Activated CD8-positive, alpha-beta T cell treated with anti-CD3 and anti-CD28 coated beads for 36 hours (primary cell): ENCODE results near the gene NPM1. TPM values are rescaled to one million over a fixed set of nuclear protein-coding genes. Genes with fewer than 3 reads are reported as not detected.

Source experiments
- ATAC-seq: fragments of 200-7000 bp; cut with Tn5 transposase; one replicate; pipeline ENCODE4 v1.10.0; 2021; ENCODE audit warnings: mild to moderate bottlenecking, moderate library complexity
- CTCF ChIA-PET: fragments of 350-600 bp; sonication (Branson Sonifier 250); formaldehyde crosslinking; loops from one replicate; lab custom pipeline; 2021; ENCODE audit warnings: antibody characterized with exemption; lab: Charles Lee
- POLR2A ChIA-PET: fragments of 350-600 bp; sonication (Branson Sonifier 250); formaldehyde crosslinking; loops from one replicate; lab custom pipeline; 2021; ENCODE audit warnings: antibody characterized with exemption; lab: Charles Lee
- DNase-seq: peaks from one replicate; pipeline ENCODE4 v3.0.0-alpha.2; 2020
- H3K27ac Mint-ChIP-seq: one replicate; pipeline ENCODE4 v1.8.0; 2021; ENCODE audit warnings: mild to moderate bottlenecking, mixed read lengths
- H3K27me3 Mint-ChIP-seq: one replicate; pipeline ENCODE4 v1.8.0; 2021; ENCODE audit warnings: mixed read lengths
- H3K36me3 Mint-ChIP-seq: one replicate; pipeline ENCODE4 v1.8.0; 2021; ENCODE audit warnings: low read depth, mixed read lengths
- H3K4me1 Mint-ChIP-seq: one replicate; pipeline ENCODE4 v1.8.0; 2021; ENCODE audit warnings: low read depth, mixed read lengths
- H3K4me3 Mint-ChIP-seq: one replicate; pipeline ENCODE4 v1.8.0; 2021; ENCODE audit warnings: mild to moderate bottlenecking, moderate library complexity, mixed read lengths
- H3K9me3 Mint-ChIP-seq: one replicate; pipeline ENCODE4 v1.8.0; 2021; ENCODE audit warnings: mixed read lengths
- intact Hi-C: fragments of 100-400 bp; cut with micrococcal nuclease; formaldehyde crosslinking; loops from one replicate; pipeline ENCODE4 v1.10.0; 2022
- total RNA-seq, 2 experiments: library from RNA; stranded (reverse); gene quantifications; one replicate each; pipeline ENCODE4 v1.2.3, GENCODE V29; 2021
- TF ChIP-seq, protein P1 (sequence below): fragments of 200-600 bp; IDR thresholded peaks from one replicate; pipeline ENCODE4 v1.8.0; 2022; ENCODE audit warnings: antibody characterized with exemption, mild to moderate bottlenecking

Gene NPM1
- total RNA-seq, 2 experiments from 2014 or later: 3,203 to 3,498 TPM

DNA sequence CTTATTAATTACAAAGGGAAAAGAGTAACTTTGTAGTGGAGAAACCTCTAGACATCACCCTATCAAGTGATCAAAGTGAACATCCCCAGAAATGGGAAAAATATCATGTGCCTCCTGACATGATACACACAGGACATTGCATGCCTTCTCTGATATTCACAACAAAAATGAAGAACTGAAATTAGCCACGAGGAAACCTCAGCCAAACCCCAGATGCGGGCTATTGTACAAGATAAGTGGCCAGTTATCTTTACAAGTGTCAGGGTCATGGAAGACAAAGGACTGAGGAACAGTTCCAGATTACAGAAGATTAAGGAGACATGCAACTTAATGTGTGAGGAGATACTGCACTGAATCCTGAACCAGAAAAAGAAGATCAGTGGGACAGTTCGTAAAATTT lies 23.8 kb upstream of the NPM1 start:
- H3K36me3 Mint-ChIP-seq: no peaks in the 10 kb centered on the region
- intact Hi-C loops: no loop called here
- H3K27me3 Mint-ChIP-seq: peaks cover 15% of the 10 kb centered on the region
- DNase-seq (no peak), ATAC-seq (no peak)
- ChIA-PET POLR2A (interaction anchor here (1.1 kb wide), 1 partner anchor 25 kb away, joined by 4 read pairs; no protein-coding TSS in a partner anchor), CTCF (no interaction called here)
- no peaks in the 10 kb centered on the region for H3K9me3 Mint-ChIP-seq
- H3K27ac Mint-ChIP-seq: no peak overlapping the region
- no peak overlapping the region for H3K4me3 Mint-ChIP-seq
- TF ChIP-seq, protein P1, sequence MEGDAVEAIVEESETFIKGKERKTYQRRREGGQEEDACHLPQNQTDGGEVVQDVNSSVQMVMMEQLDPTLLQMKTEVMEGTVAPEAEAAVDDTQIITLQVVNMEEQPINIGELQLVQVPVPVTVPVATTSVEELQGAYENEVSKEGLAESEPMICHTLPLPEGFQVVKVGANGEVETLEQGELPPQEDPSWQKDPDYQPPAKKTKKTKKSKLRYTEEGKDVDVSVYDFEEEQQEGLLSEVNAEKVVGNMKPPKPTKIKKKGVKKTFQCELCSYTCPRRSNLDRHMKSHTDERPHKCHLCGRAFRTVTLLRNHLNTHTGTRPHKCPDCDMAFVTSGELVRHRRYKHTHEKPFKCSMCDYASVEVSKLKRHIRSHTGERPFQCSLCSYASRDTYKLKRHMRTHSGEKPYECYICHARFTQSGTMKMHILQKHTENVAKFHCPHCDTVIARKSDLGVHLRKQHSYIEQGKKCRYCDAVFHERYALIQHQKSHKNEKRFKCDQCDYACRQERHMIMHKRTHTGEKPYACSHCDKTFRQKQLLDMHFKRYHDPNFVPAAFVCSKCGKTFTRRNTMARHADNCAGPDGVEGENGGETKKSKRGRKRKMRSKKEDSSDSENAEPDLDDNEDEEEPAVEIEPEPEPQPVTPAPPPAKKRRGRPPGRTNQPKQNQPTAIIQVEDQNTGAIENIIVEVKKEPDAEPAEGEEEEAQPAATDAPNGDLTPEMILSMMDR: no peak
- H3K4me1 Mint-ChIP-seq: peaks cover 3% of the 10 kb centered on the region

DNA sequence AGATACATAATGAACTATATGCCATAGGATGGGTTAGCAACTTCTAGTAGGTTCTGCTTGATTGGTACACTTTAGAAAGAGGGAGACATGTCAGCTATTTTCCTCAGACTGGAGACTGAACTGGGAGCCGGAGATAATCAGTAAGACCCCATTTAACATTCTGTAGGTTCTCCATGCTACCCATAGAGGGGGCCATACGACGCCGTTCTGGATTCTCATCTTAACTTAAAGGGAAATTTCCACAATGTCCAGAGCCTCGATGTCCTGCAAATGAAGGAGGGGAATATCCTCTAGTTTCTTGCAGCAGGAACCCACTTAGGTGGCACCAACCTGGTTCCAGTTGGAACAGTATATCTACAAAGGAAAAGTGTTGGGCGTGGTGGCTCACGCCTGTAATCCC lies 22.3 kb upstream of the NPM1 start:
- Mint-ChIP-seq H3K4me3 (no peak overlapping the region), H3K27ac (no peak overlapping the region), H3K36me3 (no peaks in the 10 kb centered on the region), H3K4me1 (peaks cover 3% of the 10 kb centered on the region), H3K27me3 (peaks cover 18% of the 10 kb centered on the region), H3K9me3 (no peaks in the 10 kb centered on the region)
- intact Hi-C loops: no loop called here
- CTCF ChIA-PET: interaction anchor here (1.1 to 1.3 kb wide), 4 partner anchors 11 to 18 kb away, joined by 3 to 6 read pairs (median 3); no protein-coding TSS in a partner anchor
- TF ChIP-seq, protein P1: peak; percentile 64
- ATAC-seq (peak; percentile 56), DNase-seq (peak; percentile 21)
- POLR2A ChIA-PET: no interaction called here

GRCh38 chr5:171366645-171367044 lies 21.0 kb upstream of the NPM1 start:
- no peak overlapping the region for H3K27ac Mint-ChIP-seq
- peaks cover 3% of the 10 kb centered on the region for H3K4me1 Mint-ChIP-seq
- no peaks in the 10 kb centered on the region for H3K9me3 Mint-ChIP-seq
- DNase-seq (no peak), ATAC-seq (no peak)
- intact Hi-C loops: no loop called here
- ChIA-PET CTCF (interaction anchor here (1.3 to 1.7 kb wide), 2 partner anchors 11 to 13 kb away, joined by 3 read pairs; no protein-coding TSS in a partner anchor), POLR2A (interaction anchor here (1.2 to 1.4 kb wide), 3 partner anchors 18 to 26 kb away, joined by 3 to 5 read pairs (median 3); no protein-coding TSS in a partner anchor)
- peaks cover 20% of the 10 kb centered on the region for H3K27me3 Mint-ChIP-seq
- H3K4me3 Mint-ChIP-seq: no peak overlapping the region
- no peaks in the 10 kb centered on the region for H3K36me3 Mint-ChIP-seq
- TF ChIP-seq, protein P1: no peak

GRCh38 chr5:171367424-171368370 lies 20.0 kb upstream of the NPM1 start:
- H3K36me3 Mint-ChIP-seq: no peaks in the 10 kb centered on the region
- ATAC-seq (no peak), DNase-seq (no peak)
- TF ChIP-seq, protein P1: no peak
- no peaks in the 10 kb centered on the region for H3K9me3 Mint-ChIP-seq
- CTCF ChIA-PET: interaction anchor here (0.7 to 1.7 kb wide), 2 partner anchors 10 to 729 kb away, joined by 3 read pairs; no protein-coding TSS in a partner anchor
- H3K4me1 Mint-ChIP-seq: peaks cover 3% of the 10 kb centered on the region
- H3K4me3 Mint-ChIP-seq: no peak overlapping the region
- POLR2A ChIA-PET: interaction anchor here (1.2 to 1.4 kb wide), 4 partner anchors 17 to 25 kb away, joined by 3 to 5 read pairs (median 4); no protein-coding TSS in a partner anchor
- H3K27me3 Mint-ChIP-seq: peaks cover 20% of the 10 kb centered on the region
- intact Hi-C loops: no loop called here
- no peak overlapping the region for H3K27ac Mint-ChIP-seq
